Tibial artery (tissue), 4 donors: Measurements from ENCODE around the gene PPP1R3E.
A peak's percentile ranks its signal among the peaks of the same experiment; 100 is the strongest.

ENCODE experiments used
- DNase-seq, 2 donors: peaks; one replicate each; pipeline ENCODE4 v3.0.0-alpha.2; 2019
- H3K27ac ChIP-seq, 2 donors: fragments of 200-600 bp; sonication (generic) in 1 of 2; 1 replicate in 1 of 2; 2 replicates in 1 of 2; pipeline ENCODE4 v1.5.1; 2018 to 2019; ENCODE audit warnings: mild to moderate bottlenecking in 1 of 2
- H3K27me3 ChIP-seq, 2 donors: fragments of 200-600 bp; sonication (generic) in 1 of 2; one replicate each; pipeline versions ENCODE4 v1.5.1 to v1.6.0; 2016 to 2019
- H3K36me3 ChIP-seq, 3 donors: fragments of 200-600 bp; sonication (generic) in 2 of 3; one replicate each; pipeline ENCODE4 v1.5.1; 2016 to 2019; ENCODE audit warnings: mild to moderate bottlenecking in 2 of 3
- H3K4me1 ChIP-seq, 4 donors: fragments of 200-600 bp; sonication (generic) in 2 of 4; 1 replicate in 3 of 4; 2 replicates in 1 of 4; pipeline ENCODE4 v1.5.1; 2016 to 2019
- H3K4me3 ChIP-seq, 2 donors: fragments of 200-600 bp; sonication (generic) in 1 of 2; 1 replicate in 1 of 2; 2 replicates in 1 of 2; pipeline ENCODE4 v1.5.1; 2018 to 2019; ENCODE audit warnings: mild to moderate bottlenecking in 2 of 2
- H3K9me3 ChIP-seq, 3 donors: fragments of 200-600 bp; sonication (generic) in 1 of 3; one replicate each; pipeline ENCODE4 v1.5.1; 2016 to 2019
- intact Hi-C: fragments of 100-400 bp; cut with DNase I; formaldehyde crosslinking; loops from one replicate; pipeline ENCODE4 v1.15.0; 2023; ENCODE audit warnings: low total_unique reads
- TF ChIP-seq, protein P1 (sequence below), 2 experiments: fragments of 200-600 bp in 1 of 2; fragments of 450-650 bp in 1 of 2; IDR thresholded peaks; one replicate each; pipeline ENCODE4 v1.5.1; 2017 to 2019; ENCODE audit warnings: antibody characterized with exemption in 2 of 2, mild to moderate bottlenecking in 1 of 2, moderate library complexity in 1 of 2

Gene PPP1R3E

GRCh38 chr14:23297611-23298277 lies 4.9 kb downstream of the PPP1R3E start:
- intact Hi-C loops = loop anchor here (10.0 kb wide), 1 partner anchor 113 kb away; the partner anchor contains the start of gene SLC7A8
- TF ChIP-seq, protein P1, sequence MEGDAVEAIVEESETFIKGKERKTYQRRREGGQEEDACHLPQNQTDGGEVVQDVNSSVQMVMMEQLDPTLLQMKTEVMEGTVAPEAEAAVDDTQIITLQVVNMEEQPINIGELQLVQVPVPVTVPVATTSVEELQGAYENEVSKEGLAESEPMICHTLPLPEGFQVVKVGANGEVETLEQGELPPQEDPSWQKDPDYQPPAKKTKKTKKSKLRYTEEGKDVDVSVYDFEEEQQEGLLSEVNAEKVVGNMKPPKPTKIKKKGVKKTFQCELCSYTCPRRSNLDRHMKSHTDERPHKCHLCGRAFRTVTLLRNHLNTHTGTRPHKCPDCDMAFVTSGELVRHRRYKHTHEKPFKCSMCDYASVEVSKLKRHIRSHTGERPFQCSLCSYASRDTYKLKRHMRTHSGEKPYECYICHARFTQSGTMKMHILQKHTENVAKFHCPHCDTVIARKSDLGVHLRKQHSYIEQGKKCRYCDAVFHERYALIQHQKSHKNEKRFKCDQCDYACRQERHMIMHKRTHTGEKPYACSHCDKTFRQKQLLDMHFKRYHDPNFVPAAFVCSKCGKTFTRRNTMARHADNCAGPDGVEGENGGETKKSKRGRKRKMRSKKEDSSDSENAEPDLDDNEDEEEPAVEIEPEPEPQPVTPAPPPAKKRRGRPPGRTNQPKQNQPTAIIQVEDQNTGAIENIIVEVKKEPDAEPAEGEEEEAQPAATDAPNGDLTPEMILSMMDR (IDR thresholded peaks at IDR 0.05) = no peak
- H3K4me1 ChIP-seq = peaks cover 0 to 28% (median 18%) of the 10 kb centered on the region in 4 donors
- no peaks in the 10 kb centered on the region for H3K27me3 ChIP-seq
- no peak for DNase-seq
- H3K27ac ChIP-seq = no peak overlapping the region
- H3K9me3 ChIP-seq = no peaks in the 10 kb centered on the region
- peaks cover 0 to 9% (median 0%) of the 10 kb centered on the region in 3 donors for H3K36me3 ChIP-seq
- no peak overlapping the region for H3K4me3 ChIP-seq

DNA sequence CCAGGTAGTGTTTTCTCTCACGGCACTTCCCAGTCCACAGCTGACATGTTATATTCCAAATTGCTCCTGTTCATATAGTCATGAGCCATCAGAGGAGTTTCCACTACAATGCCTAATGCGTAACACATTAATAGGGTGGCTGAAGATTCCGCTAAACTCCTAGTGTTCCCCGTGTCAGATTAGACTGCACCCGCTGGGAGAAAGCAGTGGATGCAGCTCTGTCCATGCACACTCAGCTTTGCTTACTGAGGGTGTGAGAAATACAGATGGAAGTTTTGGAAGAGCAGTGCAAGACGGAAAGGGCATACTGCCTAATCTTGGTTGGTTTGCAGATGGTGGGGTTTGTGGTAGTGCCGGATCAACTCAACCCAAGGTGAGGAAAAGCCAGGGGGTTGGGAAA lies 5.6 kb downstream of the PPP1R3E start:
- peaks cover 0 to 28% (median 18%) of the 10 kb centered on the region in 4 donors for H3K4me1 ChIP-seq
- no peaks in the 10 kb centered on the region for H3K27me3 ChIP-seq
- H3K27ac ChIP-seq = no peak overlapping the region
- no peak overlapping the region for H3K4me3 ChIP-seq
- no peak for DNase-seq
- peaks cover 0 to 9% (median 0%) of the 10 kb centered on the region in 3 donors for H3K36me3 ChIP-seq
- TF ChIP-seq, protein P1 (IDR thresholded peaks at IDR 0.05) = no peak
- intact Hi-C loops = loop anchor here (10.0 kb wide), 1 partner anchor 112 kb away; the partner anchor contains the start of gene SLC7A8
- no peaks in the 10 kb centered on the region for H3K9me3 ChIP-seq

GRCh38 chr14:23296012-23296777 lies 6.5 kb downstream of the PPP1R3E start:
- no peak overlapping the region for H3K4me3 ChIP-seq
- no peak overlapping the region for H3K27ac ChIP-seq
- peaks cover 0 to 9% (median 0%) of the 10 kb centered on the region in 3 donors for H3K36me3 ChIP-seq
- TF ChIP-seq, protein P1 (IDR thresholded peaks at IDR 0.05) = no peak
- H3K27me3 ChIP-seq = peaks cover 0 to 8% of the 10 kb centered on the region in 2 donors
- no peaks in the 10 kb centered on the region for H3K9me3 ChIP-seq
- intact Hi-C loops = loop anchor here (10.0 kb wide), 1 partner anchor 111 kb away; the partner anchor contains the start of gene SLC7A8
- DNase-seq = no peak
- peaks cover 0 to 28% (median 18%) of the 10 kb centered on the region in 4 donors for H3K4me1 ChIP-seq

DNA sequence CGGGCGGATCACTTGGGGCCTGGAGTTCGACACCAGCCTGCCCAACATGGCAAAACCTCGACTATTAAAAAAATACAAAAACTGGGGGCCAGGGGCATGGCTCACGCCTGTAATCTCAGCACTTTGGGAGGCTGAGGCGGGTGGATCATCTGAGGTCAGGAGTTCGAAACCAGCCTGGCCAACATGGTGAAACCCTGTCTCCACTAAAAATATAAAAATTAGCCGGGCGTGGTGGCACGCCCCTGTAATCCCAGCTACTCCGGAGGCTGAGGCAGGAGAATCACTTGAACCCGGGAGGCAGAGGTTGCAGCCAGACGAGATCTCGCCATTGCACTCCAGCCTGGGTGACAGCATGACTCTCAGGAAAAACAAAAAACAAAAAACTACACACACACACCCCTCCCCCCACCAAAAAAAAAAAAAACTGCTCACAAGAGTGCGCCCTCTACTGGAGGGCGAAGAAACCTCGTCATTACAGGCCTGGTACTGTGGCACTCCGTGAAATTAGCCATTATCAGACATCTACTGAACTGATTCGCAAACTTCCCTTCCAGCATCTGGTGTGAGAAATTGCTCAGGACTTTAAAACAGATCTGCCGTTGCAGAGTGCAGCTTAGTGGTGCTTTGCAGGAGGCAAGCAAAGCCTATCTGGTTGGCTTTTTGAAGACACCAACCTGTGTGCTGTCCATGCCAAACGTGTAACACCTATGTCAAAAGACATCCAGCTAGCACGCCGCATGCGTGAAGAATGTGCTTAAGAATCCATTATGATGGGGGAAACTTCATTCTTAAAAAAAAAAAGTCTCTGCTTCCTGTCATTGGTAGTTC lies 7.7 kb downstream of the PPP1R3E start:
- no peak overlapping the region for H3K27ac ChIP-seq
- no peaks in the 10 kb centered on the region for H3K9me3 ChIP-seq
- intact Hi-C loops = loop anchor here (10.0 kb wide), 1 partner anchor 110 kb away; the partner anchor contains the start of gene SLC7A8
- TF ChIP-seq, protein P1 (IDR thresholded peaks at IDR 0.05) = peak; percentile 66 to 88
- peaks cover 0 to 21% (median 10%) of the 10 kb centered on the region in 4 donors for H3K4me1 ChIP-seq
- peaks cover 0 to 9% (median 0%) of the 10 kb centered on the region in 3 donors for H3K36me3 ChIP-seq
- no peak for DNase-seq
- H3K4me3 ChIP-seq = no peak overlapping the region
- H3K27me3 ChIP-seq = peaks cover 0 to 8% of the 10 kb centered on the region in 2 donors

DNA sequence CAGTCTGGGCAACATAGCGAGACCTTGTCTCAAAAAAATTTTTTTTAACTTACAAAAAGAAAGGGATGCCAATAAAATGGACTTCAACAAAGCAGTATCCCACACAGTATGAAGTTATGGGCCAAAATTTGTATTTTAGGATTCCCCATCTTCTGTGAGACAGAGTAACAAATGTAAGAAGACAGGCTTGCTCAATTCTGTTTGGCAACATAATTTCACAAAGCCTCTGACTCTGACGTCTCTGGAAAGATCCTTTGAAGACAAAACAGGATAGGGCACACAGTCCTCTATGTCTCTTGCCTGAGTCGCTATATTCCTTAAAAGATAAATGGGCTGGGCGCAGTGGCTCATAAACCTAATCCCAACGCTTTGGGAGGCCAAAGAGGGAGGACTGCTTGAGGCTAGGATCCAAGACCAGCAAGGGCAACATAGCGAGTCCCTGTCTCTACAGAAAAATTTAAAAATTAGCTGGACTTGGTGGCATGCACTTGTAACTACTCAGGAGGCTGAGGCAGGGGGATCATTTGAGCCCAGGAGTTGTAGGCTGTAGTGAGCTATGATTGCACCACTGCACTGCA lies 15.7 kb downstream of the PPP1R3E start:
- H3K4me3 ChIP-seq = peak overlapping the region; percentile 87 to 99
- H3K4me1 ChIP-seq = peaks cover 0 to 22% (median 9%) of the 10 kb centered on the region in 4 donors
- peaks cover 0 to 8% of the 10 kb centered on the region in 2 donors for H3K27me3 ChIP-seq
- no peaks in the 10 kb centered on the region for H3K9me3 ChIP-seq
- intact Hi-C loops = no loop called here
- peak overlapping the region; percentile 95 to 100 for H3K27ac ChIP-seq
- TF ChIP-seq, protein P1 (IDR thresholded peaks at IDR 0.05) = no peak
- no peak for DNase-seq
- no peaks in the 10 kb centered on the region for H3K36me3 ChIP-seq
